SK-N-SH (cell line): ENCODE data around the gene SRPK1. TPM values are rescaled to one million over a fixed set of nuclear protein-coding genes. Genes with fewer than 3 reads are reported as not detected.

Source experiments
- CTCF ChIA-PET: fragments of 300-600, 350-600 bp; formaldehyde crosslinking; extraction: SDS; loops from one replicate; lab custom pipeline; 2021; lab: Yijun Ruan, JAX
- POLR2A ChIA-PET: fragments of 350-600 bp; sonication (Branson Sonifier 250); formaldehyde crosslinking; extraction: SDS; loops from one replicate; lab custom pipeline; 2020; ENCODE audit warnings: antibody characterized with exemption, inconsistent platforms; lab: Yijun Ruan, JAX
- DNase-seq: peaks from one replicate; pipeline ENCODE4 v3.0.0; 2012
- H2AFZ ChIP-seq: fragments of 200-600 bp; sonication (generic); 2 replicates; pipeline ENCODE4 v1.8.1; 2016; ENCODE audit warnings: antibody characterized with exemption, mild to moderate bottlenecking, low read depth
- H3F3A ChIP-seq: fragments of 200-600 bp; sonication (generic); replicated peaks from 2 replicates; pipeline ENCODE3; 2016; ENCODE audit warnings: antibody characterized with exemption, mild to moderate bottlenecking; ENCODE audit not compliant: insufficient read depth
- H3K27ac ChIP-seq, 2 experiments: fragments of 200-500 bp in 1 of 2; fragments of 200-600 bp in 1 of 2; sonication (Bioruptor generic) in 1 of 2; sonication (generic), shearing (Covaris generic) in 1 of 2; 2 replicates each; pipeline versions ENCODE4 v1.5.1 to v1.6.1; 2014 to 2016; ENCODE audit warnings: low read depth in 2 of 2, inconsistent platforms in 1 of 2, low read length in 1 of 2, mild to moderate bottlenecking in 1 of 2, mixed read lengths in 1 of 2
- H3K27me3 ChIP-seq: fragments of 200-600 bp; sonication (generic), shearing (Covaris generic); 2 replicates; pipeline ENCODE4 v1.6.1; 2016; ENCODE audit warnings: mixed run types; ENCODE audit not compliant: insufficient read depth
- H3K36me3 ChIP-seq, 2 experiments: fragments of 200-500 bp in 1 of 2; fragments of 200-600 bp in 1 of 2; sonication (Bioruptor generic) in 1 of 2; sonication (generic) in 1 of 2; replicated peaks in 1 of 2; 2 replicates each; pipeline versions ENCODE3 to v1.5.1; 2014 to 2016; ENCODE audit warnings: low read length in 1 of 2, mild to moderate bottlenecking in 1 of 2; ENCODE audit not compliant: insufficient read depth in 2 of 2, control insufficient read depth in 1 of 2
- H3K4me1 ChIP-seq, 2 experiments: fragments of 200-500 bp in 1 of 2; fragments of 200-600 bp in 1 of 2; sonication (Bioruptor generic) in 1 of 2; sonication (generic), shearing (Covaris generic) in 1 of 2; 2 replicates each; pipeline versions ENCODE4 v1.5.1 to v1.6.1; 2014 to 2016; ENCODE audit warnings: low read depth in 1 of 2, low read length in 1 of 2, mixed run types in 1 of 2; ENCODE audit not compliant: insufficient read depth in 2 of 2, control insufficient read depth in 1 of 2
- H3K4me2 ChIP-seq: fragments of 200-600 bp; sonication (generic), shearing (Covaris generic); 2 replicates; pipeline ENCODE4 v1.6.1; 2017; ENCODE audit warnings: mixed run types
- H3K4me3 ChIP-seq, 2 experiments: fragments of 200-500 bp in 1 of 2; fragments of 200-600 bp in 1 of 2; sonication (Bioruptor generic) in 1 of 2; sonication (generic), shearing (Covaris generic) in 1 of 2; 2 replicates each; pipeline versions ENCODE4 v1.5.1 to v1.8.1; 2014 to 2016; ENCODE audit warnings: low read depth in 2 of 2, inconsistent platforms in 1 of 2, low read length in 1 of 2, mild to moderate bottlenecking in 1 of 2, mixed read lengths in 1 of 2, moderate library complexity in 1 of 2
- H3K79me2 ChIP-seq: fragments of 200-600 bp; sonication (generic); 2 replicates; pipeline ENCODE4 v1.8.1; 2017; ENCODE audit warnings: mild to moderate bottlenecking; ENCODE audit not compliant: insufficient read depth
- H3K9ac ChIP-seq: fragments of 200-600 bp; sonication (generic); 2 replicates; pipeline ENCODE4 v1.6.1; 2017; ENCODE audit warnings: mixed run types
- H3K9me2 ChIP-seq: fragments of 200-600 bp; sonication (generic); 2 replicates; pipeline ENCODE4 v1.6.1; 2017; ENCODE audit warnings: mixed run types
- H3K9me3 ChIP-seq: fragments of 200-600 bp; sonication (generic); 2 replicates; pipeline ENCODE4 v1.6.1; 2017; ENCODE audit warnings: mixed run types, mild to moderate bottlenecking, moderate library complexity
- H4K20me1 ChIP-seq: fragments of 200-600 bp; sonication (generic); 2 replicates; pipeline ENCODE4 v1.6.1; 2017; ENCODE audit warnings: mild to moderate bottlenecking, mixed run types; ENCODE audit not compliant: insufficient read depth
- ELF1 ChIP-seq: IDR thresholded peaks from 2 replicates; pipeline ENCODE4 v1.4.0; 2012
- EP300 ChIP-seq, 2 experiments: IDR thresholded peaks; 2 replicates each; pipeline versions ENCODE4 v1.4.0 to v1.6.1; 2012; ENCODE audit warnings: borderline replicate concordance in 1 of 2, low read depth in 1 of 2, low read length in 1 of 2
- GATA2 ChIP-seq: sonication (generic); formaldehyde crosslinking; IDR thresholded peaks from 2 replicates; pipeline ENCODE4 v1.5.0; 2020; ENCODE audit warnings: mild to moderate bottlenecking, missing genetic modification reagents
- MEF2A ChIP-seq: IDR thresholded peaks from 2 replicates; pipeline ENCODE4 v1.4.0; 2012; ENCODE audit warnings: low read depth, borderline replicate concordance
- MXI1 ChIP-seq: IDR thresholded peaks from 2 replicates; pipeline ENCODE4 v1.6.1; 2012; ENCODE audit warnings: mild to moderate bottlenecking, low read depth, low read length, improper control_type of control experiment
- RCOR1 ChIP-seq: fragments of 150-350 bp; IDR thresholded peaks from 2 replicates; pipeline ENCODE4 v1.6.1; 2017; ENCODE audit warnings: antibody characterized with exemption, low read length
- RXRA ChIP-seq: IDR thresholded peaks from 2 replicates; pipeline ENCODE4 v1.4.0; 2012; ENCODE audit warnings: low read depth, mild to moderate bottlenecking, borderline replicate concordance
- SIN3A ChIP-seq: IDR thresholded peaks from 2 replicates; pipeline ENCODE4 v1.6.1; 2012; ENCODE audit warnings: low read depth, mild to moderate bottlenecking, low read length, moderate library complexity, borderline replicate concordance
- TAF1 ChIP-seq: IDR thresholded peaks from 2 replicates; pipeline ENCODE4 v1.6.1; 2012; ENCODE audit warnings: low read depth, mild to moderate bottlenecking, low read length, moderate library complexity, borderline replicate concordance
- YY1 ChIP-seq: IDR thresholded peaks from 2 replicates; pipeline ENCODE4 v1.4.0; 2012; ENCODE audit warnings: low read depth, mild to moderate bottlenecking
- WGBS: methylation state at CpG from one replicate; pipeline ENCODE4 v1.1.6; 2017; ENCODE audit warnings: low lambda C conversion rate; 5-methylcytosine and 5-hydroxymethylcytosine counted together
- polyA plus RNA-seq, 3 experiments: library from polyadenylated mRNA; depleted of rRNA; stranded (reverse); fragments of >200 nt; gene quantifications; 2 replicates each; pipeline ENCODE4 v1.2.3, GENCODE V29; 2012
- TF ChIP-seq, protein P1 (sequence below): IDR thresholded peaks from 2 replicates; pipeline ENCODE4 v1.4.0; 2012; ENCODE audit warnings: low read depth, borderline replicate concordance
- TF ChIP-seq, protein P2 (sequence below): fragments of 150-350 bp; IDR thresholded peaks from 2 replicates; pipeline ENCODE4 v1.6.1; 2017; ENCODE audit warnings: antibody characterized with exemption, low read length, low read depth, borderline replicate concordance
- TF ChIP-seq, protein P3 (sequence below): IDR thresholded peaks from 2 replicates; pipeline ENCODE4 v1.4.0; 2012; ENCODE audit warnings: low read depth, borderline replicate concordance
- TF ChIP-seq, protein P4 (sequence below): IDR thresholded peaks from 2 replicates; pipeline ENCODE4; 2012
- TF ChIP-seq, protein P5 (sequence below): IDR thresholded peaks from 2 replicates; pipeline ENCODE4 v1.4.0; 2012; ENCODE audit warnings: low read depth
- TF ChIP-seq, protein P6 (sequence below): IDR thresholded peaks from 2 replicates; pipeline ENCODE4 v1.6.1; 2012; ENCODE audit warnings: mild to moderate bottlenecking, low read depth, low read length, moderate library complexity
- TF ChIP-seq, protein P7 (sequence below): fragments of 150-350 bp; IDR thresholded peaks from 2 replicates; pipeline ENCODE4 v1.6.1; 2016; ENCODE audit warnings: mild to moderate bottlenecking, low read depth, low read length

The SRPK1 gene
- polyA plus RNA-seq, 1 of the 3 experiments (the other 2 are of a cell fraction) = 10.6 TPM

DNA sequence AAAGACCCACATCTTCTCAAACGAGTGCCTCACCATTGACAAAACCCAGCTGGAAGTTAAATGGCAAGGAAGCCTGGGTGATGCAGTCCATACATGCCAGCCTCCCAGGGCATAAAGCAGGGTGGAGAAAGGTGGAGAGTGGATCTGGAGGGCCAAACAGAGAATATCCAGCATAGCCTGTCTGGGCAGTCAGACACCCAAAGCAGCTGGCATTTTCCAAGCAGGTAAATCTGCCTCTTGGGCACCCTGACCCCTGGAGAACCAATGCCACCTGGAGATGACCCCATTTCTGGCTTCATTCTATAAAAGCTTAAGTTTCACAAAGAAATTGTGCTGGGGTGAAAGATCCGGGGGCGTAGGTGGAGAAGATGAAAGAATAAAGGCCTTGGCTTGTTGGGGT lies 5.1 kb upstream of the SRPK1 start:
- DNase-seq = no peak
- Histone ChIP-seq H3K27ac (no peak overlapping the region), H2AFZ (no peak overlapping the region), H3K79me2 (peaks cover 5% of the 10 kb centered on the region), H3K4me2 (no peak overlapping the region), H3K27me3 (no peaks in the 10 kb centered on the region), H3K4me3 (no peak overlapping the region), H3F3A (no peaks in the 10 kb centered on the region), H3K36me3 (no peaks in the 10 kb centered on the region), H3K9me2 (no peaks in the 10 kb centered on the region), H3K9me3 (no peaks in the 10 kb centered on the region), H3K4me1 (no peaks in the 10 kb centered on the region; a peak in 1 of 4 replicates), H4K20me1 (no peaks in the 10 kb centered on the region), H3K9ac (no peak overlapping the region)
- TF ChIP-seq GATA2 (CRISPR knock-in tag) (no peak), RXRA (no peak), EP300 (IDR thresholded peaks at IDR 0.05; ENCODE audit: borderline replicate concordance in 1 of 2, low read depth in 1 of 2, low read length in 1 of 2) (no peak), MXI1 (no peak), RCOR1 (no peak), ELF1 (no peak), TAF1 (no peak), MEF2A (no peak), SIN3A (no peak), YY1 (no peak)
- TF ChIP-seq, protein P1, sequence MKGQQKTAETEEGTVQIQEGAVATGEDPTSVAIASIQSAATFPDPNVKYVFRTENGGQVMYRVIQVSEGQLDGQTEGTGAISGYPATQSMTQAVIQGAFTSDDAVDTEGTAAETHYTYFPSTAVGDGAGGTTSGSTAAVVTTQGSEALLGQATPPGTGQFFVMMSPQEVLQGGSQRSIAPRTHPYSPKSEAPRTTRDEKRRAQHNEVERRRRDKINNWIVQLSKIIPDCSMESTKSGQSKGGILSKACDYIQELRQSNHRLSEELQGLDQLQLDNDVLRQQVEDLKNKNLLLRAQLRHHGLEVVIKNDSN = no peak
- TF ChIP-seq, protein P2, sequence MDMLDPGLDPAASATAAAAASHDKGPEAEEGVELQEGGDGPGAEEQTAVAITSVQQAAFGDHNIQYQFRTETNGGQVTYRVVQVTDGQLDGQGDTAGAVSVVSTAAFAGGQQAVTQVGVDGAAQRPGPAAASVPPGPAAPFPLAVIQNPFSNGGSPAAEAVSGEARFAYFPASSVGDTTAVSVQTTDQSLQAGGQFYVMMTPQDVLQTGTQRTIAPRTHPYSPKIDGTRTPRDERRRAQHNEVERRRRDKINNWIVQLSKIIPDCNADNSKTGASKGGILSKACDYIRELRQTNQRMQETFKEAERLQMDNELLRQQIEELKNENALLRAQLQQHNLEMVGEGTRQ = no peak
- TF ChIP-seq, protein P3, sequence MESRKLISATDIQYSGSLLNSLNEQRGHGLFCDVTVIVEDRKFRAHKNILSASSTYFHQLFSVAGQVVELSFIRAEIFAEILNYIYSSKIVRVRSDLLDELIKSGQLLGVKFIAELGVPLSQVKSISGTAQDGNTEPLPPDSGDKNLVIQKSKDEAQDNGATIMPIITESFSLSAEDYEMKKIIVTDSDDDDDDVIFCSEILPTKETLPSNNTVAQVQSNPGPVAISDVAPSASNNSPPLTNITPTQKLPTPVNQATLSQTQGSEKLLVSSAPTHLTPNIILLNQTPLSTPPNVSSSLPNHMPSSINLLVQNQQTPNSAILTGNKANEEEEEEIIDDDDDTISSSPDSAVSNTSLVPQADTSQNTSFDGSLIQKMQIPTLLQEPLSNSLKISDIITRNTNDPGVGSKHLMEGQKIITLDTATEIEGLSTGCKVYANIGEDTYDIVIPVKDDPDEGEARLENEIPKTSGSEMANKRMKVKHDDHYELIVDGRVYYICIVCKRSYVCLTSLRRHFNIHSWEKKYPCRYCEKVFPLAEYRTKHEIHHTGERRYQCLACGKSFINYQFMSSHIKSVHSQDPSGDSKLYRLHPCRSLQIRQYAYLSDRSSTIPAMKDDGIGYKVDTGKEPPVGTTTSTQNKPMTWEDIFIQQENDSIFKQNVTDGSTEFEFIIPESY = no peak
- TF ChIP-seq, protein P4, sequence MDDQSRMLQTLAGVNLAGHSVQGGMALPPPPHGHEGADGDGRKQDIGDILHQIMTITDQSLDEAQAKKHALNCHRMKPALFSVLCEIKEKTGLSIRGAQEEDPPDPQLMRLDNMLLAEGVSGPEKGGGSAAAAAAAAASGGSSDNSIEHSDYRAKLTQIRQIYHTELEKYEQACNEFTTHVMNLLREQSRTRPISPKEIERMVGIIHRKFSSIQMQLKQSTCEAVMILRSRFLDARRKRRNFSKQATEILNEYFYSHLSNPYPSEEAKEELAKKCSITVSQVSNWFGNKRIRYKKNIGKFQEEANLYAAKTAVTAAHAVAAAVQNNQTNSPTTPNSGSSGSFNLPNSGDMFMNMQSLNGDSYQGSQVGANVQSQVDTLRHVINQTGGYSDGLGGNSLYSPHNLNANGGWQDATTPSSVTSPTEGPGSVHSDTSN = no peak
- TF ChIP-seq, protein P5, sequence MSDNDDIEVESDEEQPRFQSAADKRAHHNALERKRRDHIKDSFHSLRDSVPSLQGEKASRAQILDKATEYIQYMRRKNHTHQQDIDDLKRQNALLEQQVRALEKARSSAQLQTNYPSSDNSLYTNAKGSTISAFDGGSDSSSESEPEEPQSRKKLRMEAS = no peak
- TF ChIP-seq, protein P6, sequence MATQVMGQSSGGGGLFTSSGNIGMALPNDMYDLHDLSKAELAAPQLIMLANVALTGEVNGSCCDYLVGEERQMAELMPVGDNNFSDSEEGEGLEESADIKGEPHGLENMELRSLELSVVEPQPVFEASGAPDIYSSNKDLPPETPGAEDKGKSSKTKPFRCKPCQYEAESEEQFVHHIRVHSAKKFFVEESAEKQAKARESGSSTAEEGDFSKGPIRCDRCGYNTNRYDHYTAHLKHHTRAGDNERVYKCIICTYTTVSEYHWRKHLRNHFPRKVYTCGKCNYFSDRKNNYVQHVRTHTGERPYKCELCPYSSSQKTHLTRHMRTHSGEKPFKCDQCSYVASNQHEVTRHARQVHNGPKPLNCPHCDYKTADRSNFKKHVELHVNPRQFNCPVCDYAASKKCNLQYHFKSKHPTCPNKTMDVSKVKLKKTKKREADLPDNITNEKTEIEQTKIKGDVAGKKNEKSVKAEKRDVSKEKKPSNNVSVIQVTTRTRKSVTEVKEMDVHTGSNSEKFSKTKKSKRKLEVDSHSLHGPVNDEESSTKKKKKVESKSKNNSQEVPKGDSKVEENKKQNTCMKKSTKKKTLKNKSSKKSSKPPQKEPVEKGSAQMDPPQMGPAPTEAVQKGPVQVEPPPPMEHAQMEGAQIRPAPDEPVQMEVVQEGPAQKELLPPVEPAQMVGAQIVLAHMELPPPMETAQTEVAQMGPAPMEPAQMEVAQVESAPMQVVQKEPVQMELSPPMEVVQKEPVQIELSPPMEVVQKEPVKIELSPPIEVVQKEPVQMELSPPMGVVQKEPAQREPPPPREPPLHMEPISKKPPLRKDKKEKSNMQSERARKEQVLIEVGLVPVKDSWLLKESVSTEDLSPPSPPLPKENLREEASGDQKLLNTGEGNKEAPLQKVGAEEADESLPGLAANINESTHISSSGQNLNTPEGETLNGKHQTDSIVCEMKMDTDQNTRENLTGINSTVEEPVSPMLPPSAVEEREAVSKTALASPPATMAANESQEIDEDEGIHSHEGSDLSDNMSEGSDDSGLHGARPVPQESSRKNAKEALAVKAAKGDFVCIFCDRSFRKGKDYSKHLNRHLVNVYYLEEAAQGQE = no peak
- TF ChIP-seq, protein P7, sequence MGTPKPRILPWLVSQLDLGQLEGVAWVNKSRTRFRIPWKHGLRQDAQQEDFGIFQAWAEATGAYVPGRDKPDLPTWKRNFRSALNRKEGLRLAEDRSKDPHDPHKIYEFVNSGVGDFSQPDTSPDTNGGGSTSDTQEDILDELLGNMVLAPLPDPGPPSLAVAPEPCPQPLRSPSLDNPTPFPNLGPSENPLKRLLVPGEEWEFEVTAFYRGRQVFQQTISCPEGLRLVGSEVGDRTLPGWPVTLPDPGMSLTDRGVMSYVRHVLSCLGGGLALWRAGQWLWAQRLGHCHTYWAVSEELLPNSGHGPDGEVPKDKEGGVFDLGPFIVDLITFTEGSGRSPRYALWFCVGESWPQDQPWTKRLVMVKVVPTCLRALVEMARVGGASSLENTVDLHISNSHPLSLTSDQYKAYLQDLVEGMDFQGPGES = no peak
- CTCF ChIA-PET = interaction anchor here (1.1 kb wide), 1 partner anchor 9 kb away, joined by 4 read pairs; no protein-coding TSS in a partner anchor
- POLR2A ChIA-PET = no interaction called here
- 85% methylated on average over 3 of the region's 3 CpGs for WGBS
